Lower lobe of right lung (tissue), 2 donors: ENCODE results near the gene HOXC11. TPM values are rescaled to one million over a fixed set of nuclear protein-coding genes. Genes with fewer than 3 reads are reported as not detected.

ENCODE experiments used
- ATAC-seq, 2 donors: fragments of 200-7000 bp; cut with Tn5 transposase; one replicate each; pipeline ENCODE4 v1.9.1; 2020 to 2022; ENCODE audit warnings: mild to moderate bottlenecking in 2 of 2, moderate library complexity in 2 of 2
- DNase-seq: peaks from one replicate; pipeline ENCODE4 v3.0.0-alpha.2; 2020
- H3K27ac ChIP-seq: fragments of 200-600 bp; one replicate; pipeline ENCODE4 v1.8.0; 2022
- H3K27me3 ChIP-seq: fragments of 200-600 bp; one replicate; pipeline ENCODE4 v1.8.0; 2022; ENCODE audit warnings: low read depth
- H3K36me3 ChIP-seq: fragments of 200-600 bp; one replicate; pipeline ENCODE4 v1.8.0; 2022; ENCODE audit warnings: mild to moderate bottlenecking
- H3K4me1 ChIP-seq: fragments of 200-600 bp; one replicate; pipeline ENCODE4 v1.8.0; 2022
- H3K4me3 ChIP-seq: fragments of 200-600 bp; one replicate; pipeline ENCODE4 v1.8.0; 2022; ENCODE audit warnings: mild to moderate bottlenecking
- H3K9me3 ChIP-seq: fragments of 200-600 bp; one replicate; pipeline ENCODE4 v1.8.0; 2022
- CTCF ChIP-seq: fragments of 200-600 bp; IDR thresholded peaks from one replicate; pipeline ENCODE4 v1.8.0; 2022; ENCODE audit warnings: antibody characterized with exemption, mild to moderate bottlenecking
- intact Hi-C: fragments of 100-400 bp; cut with DNase I; formaldehyde crosslinking; loops from one replicate; pipeline ENCODE4 v1.11.0; 2022
- total RNA-seq: library from RNA; stranded (reverse); fragmentation: NEBNext Ultra II Directional; extraction: Animal tissue kit (Norgen Biotek cat#: 25700); gene quantifications from one replicate; pipeline ENCODE4 v1.2.1, GENCODE V29; 2021
- donor health status: DM: no; HTN: yes; CAD: no; lungs with severe emphysema.

HOXC11 gene
- total RNA-seq, 1 donor from 2014 or later: not detected

DNA sequence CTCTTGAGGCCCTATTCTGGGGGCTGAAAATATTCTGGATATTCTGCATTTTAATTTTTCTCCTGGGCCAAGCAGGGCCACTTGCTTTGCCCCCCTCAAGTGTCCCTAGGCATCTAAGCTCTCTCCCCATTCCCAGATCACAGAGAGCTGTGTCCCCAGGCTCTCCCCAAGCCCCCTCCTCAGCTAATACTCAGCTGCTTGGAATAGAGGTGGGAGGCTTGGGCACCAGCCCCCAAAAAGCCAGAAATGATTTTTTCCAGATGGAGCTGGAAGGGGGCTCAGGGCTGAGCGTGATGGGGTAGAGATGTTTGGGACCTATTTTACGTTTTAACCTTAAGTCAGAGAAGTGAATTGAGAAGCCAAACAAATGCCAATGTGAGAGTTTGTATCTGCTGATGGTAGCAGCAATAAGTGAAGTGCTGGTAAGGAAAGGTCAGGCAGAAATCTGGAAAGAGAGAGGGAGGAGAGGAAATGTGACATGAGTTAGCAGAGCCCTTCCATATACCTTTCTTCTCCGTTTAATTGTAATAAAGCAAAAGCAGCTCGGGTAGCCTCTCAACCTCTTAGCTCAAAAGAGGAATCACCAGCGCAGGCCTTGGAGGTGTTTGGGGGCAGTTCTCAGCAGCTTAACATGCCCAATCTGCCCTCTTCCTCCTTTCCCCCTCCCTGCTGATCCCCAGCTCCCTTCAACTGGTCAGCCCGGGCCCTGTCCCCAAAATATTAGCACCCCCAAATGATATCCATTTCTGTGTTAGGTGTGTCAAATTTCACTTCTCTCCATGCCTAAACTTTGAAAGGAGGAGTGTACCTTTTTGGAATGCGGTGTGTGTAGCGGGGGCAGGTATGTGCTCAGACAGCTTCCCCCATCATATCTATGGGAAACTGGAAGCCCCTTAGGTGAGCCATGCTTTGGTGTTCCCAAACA, 50.3 kb downstream of the HOXC11 start:
- Histone ChIP-seq H3K36me3 (no peaks in the 10 kb centered on the region), H3K4me1 (peaks cover 5% of the 10 kb centered on the region), H3K4me3 (no peak overlapping the region), H3K27me3 (peaks cover 100% of the 10 kb centered on the region), H3K9me3 (no peaks in the 10 kb centered on the region), H3K27ac (no peak overlapping the region)
- intact Hi-C loops: no loop called here
- ATAC-seq (no peak), DNase-seq (no peak)
- TF ChIP-seq CTCF: no peak

- no peaks in the 10 kb centered on the region for H3K9me3 ChIP-seq
- H3K4me3 ChIP-seq: no peak overlapping the region
- H3K36me3 ChIP-seq: no peaks in the 10 kb centered on the region
- H3K27me3 ChIP-seq: peaks cover 100% of the 10 kb centered on the region
- TF ChIP-seq CTCF: no peak
- intact Hi-C loops: no loop called here
- H3K27ac ChIP-seq: no peak overlapping the region
- H3K4me1 ChIP-seq: no peaks in the 10 kb centered on the region
- ATAC-seq: no peak
- no peak for DNase-seq
These were observed 51.2 kb downstream of the HOXC11 start for GRCh38 chr12:54024127-54024526.

GRCh38 chr12:54024581-54025305, 51.8 kb downstream of the HOXC11 start:
- Histone ChIP-seq H3K4me3 (no peak overlapping the region), H3K4me1 (no peaks in the 10 kb centered on the region), H3K36me3 (no peaks in the 10 kb centered on the region), H3K27me3 (peaks cover 100% of the 10 kb centered on the region), H3K27ac (no peak overlapping the region), H3K9me3 (no peaks in the 10 kb centered on the region)
- intact Hi-C loops: no loop called here
- DNase-seq: no peak
- TF ChIP-seq CTCF: no peak
- no peak for ATAC-seq

DNA sequence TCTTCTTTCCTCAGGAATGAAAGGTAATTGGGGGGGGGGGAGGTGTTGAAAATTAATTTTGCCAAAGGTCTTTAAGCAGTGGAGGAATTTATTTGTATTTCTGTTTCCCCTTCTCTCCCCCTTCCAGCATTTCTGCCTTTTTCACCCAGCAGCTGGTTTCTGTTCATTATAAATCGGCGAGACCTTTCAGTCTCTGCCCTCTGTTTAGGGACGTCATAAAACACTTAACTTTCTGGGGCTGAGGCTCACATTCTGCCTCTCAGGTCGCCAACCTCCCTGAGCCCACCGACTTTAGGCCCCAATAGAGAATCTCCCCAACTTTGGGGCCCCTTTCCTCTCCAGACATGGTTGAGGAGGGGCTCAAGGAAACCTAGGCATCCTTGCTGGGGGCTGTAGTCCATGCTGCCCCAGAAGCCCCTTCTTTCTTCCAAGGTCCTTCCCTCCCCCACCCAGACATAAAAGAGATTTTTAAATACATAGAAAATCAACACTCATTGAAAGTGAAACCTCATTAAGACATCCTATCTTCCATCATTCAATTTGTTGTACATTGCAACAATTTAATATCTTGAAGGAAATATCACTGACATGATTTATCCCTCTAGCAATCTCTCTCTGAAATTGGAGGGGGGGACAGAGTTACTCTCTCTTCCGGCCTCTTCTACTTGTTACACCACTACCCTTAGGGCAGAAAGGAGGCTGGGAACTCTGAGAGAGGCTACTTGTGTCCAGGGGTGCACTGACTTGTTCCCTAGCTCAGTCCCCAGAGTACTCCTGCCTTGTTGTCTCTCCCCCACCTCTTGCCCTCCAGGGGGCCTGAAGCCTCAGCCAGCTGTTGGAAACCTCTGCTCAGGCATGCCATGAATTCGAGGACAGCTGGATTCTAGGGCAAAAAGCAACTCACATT, 52.8 kb downstream of the HOXC11 start:
- no peak for TF ChIP-seq CTCF
- no peak overlapping the region for H3K27ac ChIP-seq
- no peak for ATAC-seq
- intact Hi-C loops: no loop called here
- no peak for DNase-seq
- no peak overlapping the region for H3K4me3 ChIP-seq
- peaks cover 100% of the 10 kb centered on the region for H3K27me3 ChIP-seq
- no peaks in the 10 kb centered on the region for H3K9me3 ChIP-seq
- peaks cover 1% of the 10 kb centered on the region for H3K4me1 ChIP-seq
- H3K36me3 ChIP-seq: no peaks in the 10 kb centered on the region
